Thoracic aorta (tissue), 2 donors: ENCODE results near the gene PARD3. TPM values are rescaled to one million over a fixed set of nuclear protein-coding genes. Genes with fewer than 3 reads are reported as not detected.

ENCODE experiments used
- ATAC-seq: fragments of 150-250 bp; one replicate; pipeline ENCODE4 v1.8.0; 2017; ENCODE audit warnings: low read depth; ENCODE audit not compliant: insufficient number of reproducible peaks, low FRiP score
- DNase-seq: peaks from one replicate; pipeline ENCODE4 v3.0.0-alpha.2; 2020; ENCODE audit warnings: low spot score
- H3K27ac ChIP-seq, 2 donors: fragments of 200-600 bp; sonication (generic); 1 replicate in 1 of 2; 2 replicates in 1 of 2; pipeline ENCODE4 v1.5.1; 2016; ENCODE audit warnings: mild to moderate bottlenecking in 2 of 2, moderate library complexity in 2 of 2
- H3K27me3 ChIP-seq: fragments of 200-600 bp; sonication (generic); replicated peaks from 2 replicates; pipeline ENCODE4 v1.6.0; 2016; ENCODE audit warnings: mild to moderate bottlenecking; ENCODE audit not compliant: insufficient read depth
- H3K36me3 ChIP-seq: fragments of 200-600 bp; sonication (generic); one replicate; pipeline ENCODE4 v1.5.1; 2016
- H3K4me1 ChIP-seq, 2 donors: fragments of 200-600 bp; sonication (generic); 1 replicate in 1 of 2; 2 replicates in 1 of 2; pipeline versions ENCODE4 v1.5.1 to v1.6.0; 2016; ENCODE audit warnings: low read depth in 2 of 2, mild to moderate bottlenecking in 1 of 2; ENCODE audit not compliant: control insufficient read depth in 1 of 2
- H3K4me3 ChIP-seq: fragments of 200-600 bp; sonication (generic); 2 replicates; pipeline ENCODE4 v1.5.1; 2016; ENCODE audit warnings: mild to moderate bottlenecking
- H3K9me3 ChIP-seq: fragments of 200-600 bp; sonication (generic); 2 replicates; pipeline ENCODE4 v1.5.1; 2016
- total RNA-seq, 2 donors: library from RNA; depleted of rRNA; stranded (reverse); fragments of >200 nt; gene quantifications; one replicate each; pipeline versions ENCODE4 v1.1.0 to v1.2.3, GENCODE V29; 2016
- TF ChIP-seq, protein P1 (sequence below): fragments of 200-600 bp; sonication (generic); IDR thresholded peaks from one replicate; pipeline ENCODE4 v1.5.1; 2019; ENCODE audit warnings: antibody characterized with exemption

PARD3 gene
- total RNA-seq, 2 donors from 2014 or later: 16.7 to 34.5 TPM

DNA sequence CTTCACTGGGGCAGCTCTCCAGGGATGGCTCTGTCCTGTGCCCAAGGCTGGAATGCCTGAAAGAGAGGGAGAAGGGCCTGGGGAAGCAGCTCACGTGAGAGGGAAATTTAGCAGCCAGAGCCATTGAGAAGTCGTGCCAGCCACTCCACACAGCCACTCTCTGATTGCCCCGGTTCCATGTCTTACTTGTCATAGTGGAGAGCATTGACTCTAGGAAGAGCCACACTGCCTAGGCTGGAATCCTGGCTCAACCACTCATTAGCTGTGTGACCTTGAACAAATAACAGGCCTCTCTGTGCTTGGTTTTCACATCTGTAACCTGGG lies 728.0 kb downstream of the PARD3 start:
- Histone ChIP-seq H3K4me3 (no peak overlapping the region), H3K27ac (no peak overlapping the region), H3K27me3 (no peaks in the 10 kb centered on the region), H3K36me3 (no peaks in the 10 kb centered on the region), H3K9me3 (peaks cover 4% of the 10 kb centered on the region), H3K4me1 (no peaks in the 10 kb centered on the region)
- DNase-seq (no peak), ATAC-seq (no peak)
- TF ChIP-seq, protein P1, sequence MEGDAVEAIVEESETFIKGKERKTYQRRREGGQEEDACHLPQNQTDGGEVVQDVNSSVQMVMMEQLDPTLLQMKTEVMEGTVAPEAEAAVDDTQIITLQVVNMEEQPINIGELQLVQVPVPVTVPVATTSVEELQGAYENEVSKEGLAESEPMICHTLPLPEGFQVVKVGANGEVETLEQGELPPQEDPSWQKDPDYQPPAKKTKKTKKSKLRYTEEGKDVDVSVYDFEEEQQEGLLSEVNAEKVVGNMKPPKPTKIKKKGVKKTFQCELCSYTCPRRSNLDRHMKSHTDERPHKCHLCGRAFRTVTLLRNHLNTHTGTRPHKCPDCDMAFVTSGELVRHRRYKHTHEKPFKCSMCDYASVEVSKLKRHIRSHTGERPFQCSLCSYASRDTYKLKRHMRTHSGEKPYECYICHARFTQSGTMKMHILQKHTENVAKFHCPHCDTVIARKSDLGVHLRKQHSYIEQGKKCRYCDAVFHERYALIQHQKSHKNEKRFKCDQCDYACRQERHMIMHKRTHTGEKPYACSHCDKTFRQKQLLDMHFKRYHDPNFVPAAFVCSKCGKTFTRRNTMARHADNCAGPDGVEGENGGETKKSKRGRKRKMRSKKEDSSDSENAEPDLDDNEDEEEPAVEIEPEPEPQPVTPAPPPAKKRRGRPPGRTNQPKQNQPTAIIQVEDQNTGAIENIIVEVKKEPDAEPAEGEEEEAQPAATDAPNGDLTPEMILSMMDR: no peak

DNA sequence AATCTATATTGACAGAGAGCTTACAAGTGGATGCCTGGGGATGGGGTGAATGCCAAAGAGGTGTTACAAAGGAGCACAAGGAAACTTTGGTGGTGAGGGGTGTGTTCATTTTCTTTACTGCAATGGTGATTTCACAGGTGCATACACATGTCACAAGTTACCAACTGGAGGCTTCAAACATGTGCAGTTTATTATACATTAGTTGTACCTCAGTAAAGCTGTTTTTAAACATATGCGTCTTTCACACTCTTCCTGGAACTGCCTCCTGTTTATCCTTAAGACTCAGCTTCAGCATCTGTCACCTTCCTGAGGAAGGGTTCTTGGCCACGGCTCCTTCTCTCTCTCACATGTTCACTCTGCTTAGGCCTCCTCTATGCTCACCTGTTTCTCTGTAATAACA lies 731.5 kb downstream of the PARD3 start:
- Histone ChIP-seq H3K36me3 (no peaks in the 10 kb centered on the region), H3K9me3 (peaks cover 4% of the 10 kb centered on the region), H3K27me3 (no peaks in the 10 kb centered on the region), H3K4me1 (peaks cover 4 to 12% of the 10 kb centered on the region in 2 donors), H3K4me3 (no peak overlapping the region), H3K27ac (no peak overlapping the region)
- ATAC-seq: no peak
- DNase-seq: no peak
- TF ChIP-seq, protein P1: no peak

DNA sequence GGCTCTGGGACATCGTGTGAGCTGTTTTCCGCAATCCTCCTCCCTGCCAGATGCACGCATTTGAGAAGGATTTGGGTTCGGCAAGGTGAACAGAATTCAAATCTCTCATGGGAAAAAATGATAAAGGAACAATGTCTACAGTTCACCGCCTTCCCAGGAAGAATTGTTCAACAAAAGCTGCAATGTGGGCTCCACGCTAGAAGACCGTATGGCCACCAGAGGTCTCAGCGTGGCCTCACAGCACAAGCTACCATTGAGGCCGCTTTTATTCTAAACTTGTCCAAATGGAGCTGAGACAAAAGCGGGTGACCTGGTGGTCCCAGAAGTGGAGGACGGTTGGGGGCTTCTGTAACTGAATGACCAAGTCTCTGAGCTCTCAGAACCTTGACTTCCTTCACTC lies 733.1 kb downstream of the PARD3 start:
- TF ChIP-seq, protein P1: no peak
- no peak for ATAC-seq
- H3K9me3 ChIP-seq: peaks cover 4% of the 10 kb centered on the region
- no peak overlapping the region for H3K27ac ChIP-seq
- H3K36me3 ChIP-seq: no peaks in the 10 kb centered on the region
- H3K4me3 ChIP-seq: no peak overlapping the region
- H3K4me1 ChIP-seq: peaks cover 7 to 28% of the 10 kb centered on the region in 2 donors
- H3K27me3 ChIP-seq: no peaks in the 10 kb centered on the region
- DNase-seq: no peak

DNA sequence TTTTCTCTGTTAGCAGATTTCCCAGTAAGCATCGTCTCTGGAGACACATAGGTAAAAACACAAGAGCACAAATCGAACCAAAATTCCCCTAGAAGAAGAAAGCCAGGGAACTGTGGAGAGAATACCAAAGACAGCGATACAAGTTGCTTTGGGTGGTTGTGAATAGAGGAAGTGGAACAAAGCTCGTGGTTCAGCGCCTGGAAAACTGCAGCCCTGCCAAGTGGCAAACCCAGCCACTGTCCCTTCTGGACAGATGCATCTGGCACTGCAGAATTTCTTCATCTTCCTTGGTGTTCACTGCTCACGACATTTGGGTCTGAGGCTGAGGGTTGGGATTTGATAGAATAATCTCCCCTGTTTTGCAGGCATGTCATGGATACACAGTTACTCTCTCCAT lies 733.8 kb downstream of the PARD3 start:
- no peak for DNase-seq
- H3K9me3 ChIP-seq: peaks cover 4% of the 10 kb centered on the region
- H3K27me3 ChIP-seq: no peaks in the 10 kb centered on the region
- TF ChIP-seq, protein P1: no peak
- H3K27ac ChIP-seq: no peak overlapping the region
- no peak overlapping the region for H3K4me3 ChIP-seq
- H3K4me1 ChIP-seq: peaks cover 7 to 32% of the 10 kb centered on the region in 2 donors
- H3K36me3 ChIP-seq: no peaks in the 10 kb centered on the region
- no peak for ATAC-seq

DNA sequence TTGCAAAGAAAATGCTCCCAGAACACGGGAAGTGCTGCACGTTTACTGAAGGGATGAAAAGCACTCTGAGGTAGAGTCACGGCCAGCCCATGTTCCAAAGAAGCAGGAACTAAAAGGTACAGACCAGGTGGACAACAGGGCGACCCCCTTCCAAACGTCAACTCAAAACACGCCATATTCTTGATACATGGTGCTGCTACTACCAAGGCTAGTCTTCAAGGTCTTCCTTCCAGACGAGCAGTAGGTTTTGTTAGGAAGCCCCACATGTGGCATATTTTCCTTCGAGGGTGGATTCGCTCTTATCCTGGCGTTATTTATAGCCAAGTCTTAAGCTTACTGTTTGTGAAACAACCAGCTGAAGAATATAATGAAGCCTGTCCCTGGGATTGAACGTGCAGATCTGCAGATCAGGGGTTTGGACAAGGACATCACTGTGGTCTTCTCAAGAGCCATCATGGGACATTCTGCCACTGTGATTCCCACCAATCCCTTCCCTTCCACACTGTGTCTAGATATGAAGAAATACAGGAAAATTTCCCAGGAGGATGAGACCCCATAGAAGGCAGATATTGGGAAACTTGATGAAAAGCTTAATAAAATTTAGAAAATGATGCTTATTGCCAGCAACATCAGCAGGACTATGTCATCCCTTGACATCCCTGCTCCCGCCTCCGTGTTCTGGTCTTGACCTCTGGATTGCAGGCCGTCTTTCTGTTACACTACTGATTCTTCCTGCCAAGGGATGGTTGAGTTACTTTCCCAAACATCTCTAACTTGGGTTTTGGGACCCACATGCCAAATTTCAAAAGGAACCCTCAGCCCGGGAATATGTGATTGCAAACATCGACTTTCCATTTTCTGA lies 734.4 kb downstream of the PARD3 start:
- no peak overlapping the region for H3K27ac ChIP-seq
- H3K4me3 ChIP-seq: no peak overlapping the region
- peaks cover 4% of the 10 kb centered on the region for H3K9me3 ChIP-seq
- no peaks in the 10 kb centered on the region for H3K27me3 ChIP-seq
- ATAC-seq (no peak), DNase-seq (no peak)
- TF ChIP-seq, protein P1: no peak
- peaks cover 7 to 32% of the 10 kb centered on the region in 2 donors for H3K4me1 ChIP-seq
- no peaks in the 10 kb centered on the region for H3K36me3 ChIP-seq
